Ishikawa (cell line): Measurements from ENCODE around the gene C19orf47.

Experiments used
- CEBPB ChIP-seq: IDR thresholded peaks from 2 replicates; pipeline ENCODE4 v1.6.1; 2012
- EP300 ChIP-seq: IDR thresholded peaks from 2 replicates; pipeline ENCODE4 v1.6.1; 2012; ENCODE audit warnings: borderline replicate concordance
- FOXM1 ChIP-seq: IDR thresholded peaks from 2 replicates; pipeline ENCODE4 v1.6.1; 2012; ENCODE audit warnings: low read depth, borderline replicate concordance
- RAD21 ChIP-seq: IDR thresholded peaks from 2 replicates; pipeline ENCODE4 v1.6.1; 2012; ENCODE audit warnings: low read depth
- TAF1 ChIP-seq: IDR thresholded peaks from 2 replicates; pipeline ENCODE4 v1.6.1; 2012; ENCODE audit warnings: low read depth, mild to moderate bottlenecking
- YY1 ChIP-seq: IDR thresholded peaks from 2 replicates; pipeline ENCODE4 v1.6.1; 2012; ENCODE audit warnings: low read depth
- TF ChIP-seq, protein P1 (sequence below): IDR thresholded peaks from 2 replicates; pipeline ENCODE4 v1.6.1; 2012

DNA sequence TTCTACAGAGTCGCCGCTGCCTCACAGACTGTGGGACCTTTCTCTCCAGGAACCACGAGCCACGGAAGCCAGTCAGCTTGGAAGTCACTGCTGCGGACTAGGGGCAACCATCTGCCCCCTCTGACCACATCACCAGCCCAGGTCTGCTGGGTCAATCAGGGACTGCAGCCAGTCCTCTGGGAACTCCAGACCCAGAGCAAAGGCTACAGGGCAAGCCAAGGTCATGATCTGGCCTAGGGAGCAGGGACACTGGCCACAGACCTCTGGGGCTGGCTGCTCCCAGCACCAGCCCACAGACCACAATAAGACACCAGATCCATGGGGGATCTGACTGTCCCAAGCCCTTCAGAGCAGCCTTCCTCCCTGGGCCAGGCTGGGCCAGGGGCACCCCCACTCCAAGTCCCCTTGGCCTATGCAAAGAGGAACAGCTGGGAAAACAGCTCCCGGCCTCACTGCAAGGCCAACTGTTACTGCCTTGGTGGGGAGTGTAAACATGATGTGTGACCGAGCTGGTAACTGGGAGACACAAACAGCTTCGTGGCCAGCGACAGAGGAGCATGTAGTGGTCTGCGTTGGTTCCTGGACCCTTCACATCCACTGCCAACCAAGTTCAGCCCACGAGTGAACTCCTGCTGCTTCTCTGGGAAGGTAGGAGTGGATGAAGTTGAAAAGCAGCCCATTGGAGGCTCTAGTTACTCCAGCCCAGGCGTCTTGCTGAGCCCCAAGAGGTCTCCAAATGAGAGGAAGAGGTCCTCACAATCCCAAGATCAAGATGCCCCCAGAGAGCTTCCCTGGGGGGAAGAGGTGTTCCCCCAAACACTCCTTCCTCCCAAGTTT, 64.6 kb downstream of the C19orf47 start:
- TF ChIP-seq YY1 (no peak), TAF1 (no peak), RAD21 (no peak), FOXM1 (no peak), EP300 (no peak), CEBPB (no peak)
- TF ChIP-seq, protein P1, sequence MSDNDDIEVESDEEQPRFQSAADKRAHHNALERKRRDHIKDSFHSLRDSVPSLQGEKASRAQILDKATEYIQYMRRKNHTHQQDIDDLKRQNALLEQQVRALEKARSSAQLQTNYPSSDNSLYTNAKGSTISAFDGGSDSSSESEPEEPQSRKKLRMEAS, result no peak
